ENCODE data around the gene CDC6. TPM values are rescaled to one million over a fixed set of nuclear protein-coding genes. Genes with fewer than 3 reads are reported as not detected.
"Not testable (repeated sequence)": the region's sequence is repeated elsewhere in the genome, so short reads cannot be mapped to it uniquely, and the experiment has no call there.

CDC6 gene
- total and polyA plus RNA-seq, 2 donors (not counting 3 experiments of a cell fraction or from before 2014, with no cell fraction given): 15.5 to 55.2 TPM

GRCh38 chr17:40304866-40305265, 17.2 kb downstream of the CDC6 start:
- H3K9ac ChIP-seq (replicated peaks; ENCODE audit: extremely low read depth, insufficient read depth, low read length); H2AFZ ChIP-seq (ENCODE audit: low read depth, low read length); H4K20me1 ChIP-seq (replicated peaks; ENCODE audit: control insufficient read depth, extremely low read depth, insufficient read depth, low read length); DNase-seq (ENCODE audit: low read depth, low spot score); FAIRE-seq; H3K4me2 ChIP-seq (ENCODE audit: insufficient read depth, low read length); dilution Hi-C loops (cut with MboI; ENCODE audit: extremely low pct_ligation_motif_present, low sequenced_read_pairs); H3K9me3 ChIP-seq (replicated peaks; ENCODE audit: control insufficient read depth, insufficient read depth, low read length); H3K36me3 ChIP-seq (ENCODE audit: control insufficient read depth in 2 of 2, extremely low read depth in 1 of 2, insufficient read depth in 2 of 2, low read length in 2 of 2); H3K27ac ChIP-seq (ENCODE audit: insufficient read depth, low read depth, low read length); H3K79me2 ChIP-seq (ENCODE audit: control insufficient read depth, insufficient read depth, low read length); BruUV-seq (replicated peaks); H3K9me1 ChIP-seq (replicated peaks; ENCODE audit: control insufficient read depth, extremely low read depth, insufficient read depth, low read length); H3K27me3 ChIP-seq (ENCODE audit: control insufficient read depth in 2 of 2, insufficient read depth in 2 of 2, low read length in 2 of 2); H3K4me3 ChIP-seq (replicated peaks in 1 of 3; ENCODE audit: insufficient read depth in 1 of 3, low read depth in 1 of 3, low read length in 3 of 3): not testable (repeated sequence)
- POLR2A ChIA-PET: interaction anchor here (0.5 kb wide), 1 partner anchor 65 kb away, joined by 3 read pairs; no protein-coding TSS in a partner anchor
- CTCF ChIA-PET: interaction anchor here (1.0 to 15.6 kb wide), 7 partner anchors 12 to 228 kb away, joined by 3 to 530 read pairs (median 35); partner anchors contain the start of gene GJD3
- peaks cover 28% of the 10 kb centered on the region for H3K4me1 ChIP-seq (ENCODE audit: control insufficient read depth, extremely low read depth, insufficient read depth, low read length)
- intact Hi-C loops (cut with micrococcal nuclease): loop anchor here (5.0 kb wide), 2 partner anchors 112 to 227 kb away; partner anchors contain the start of gene TOP2A

DNA sequence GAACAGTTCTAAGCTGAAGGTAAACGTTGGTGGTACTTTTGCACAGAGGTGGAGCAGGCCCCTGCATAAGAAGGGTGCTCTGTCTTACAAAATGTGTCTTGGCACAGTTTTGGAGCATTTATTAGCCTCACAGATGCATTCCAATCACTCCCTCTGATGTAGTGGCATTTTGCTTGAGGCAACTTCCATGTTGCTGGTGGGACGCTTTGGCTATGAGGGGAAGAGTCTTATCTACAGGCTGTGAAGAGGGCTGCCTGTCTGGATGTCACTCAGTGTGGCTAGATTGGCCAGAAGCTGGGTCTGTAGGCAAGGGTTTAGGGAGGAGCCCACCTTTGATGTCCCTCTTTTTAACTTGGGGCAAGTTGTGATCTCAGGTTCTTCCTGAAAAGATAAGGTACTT, 18.7 kb downstream of the CDC6 start:
- DNase-seq (ENCODE audit: low read depth, low spot score) (no peak), FAIRE-seq (no peak)
- H3K4me3 ChIP-seq (replicated peaks in 1 of 3; ENCODE audit: insufficient read depth in 1 of 3, low read depth in 1 of 3, low read length in 3 of 3): no peak overlapping the region
- POLR2A ChIA-PET: no interaction called here
- no peaks in the 10 kb centered on the region for H3K9me1 ChIP-seq (replicated peaks; ENCODE audit: control insufficient read depth, extremely low read depth, insufficient read depth, low read length)
- H3K4me1 ChIP-seq (ENCODE audit: control insufficient read depth, extremely low read depth, insufficient read depth, low read length): peaks cover 33% of the 10 kb centered on the region
- no TSS peak for BruUV-seq (replicated peaks)
- no peaks in the 10 kb centered on the region for H3K79me2 ChIP-seq (ENCODE audit: control insufficient read depth, insufficient read depth, low read length)
- H3K9ac ChIP-seq (replicated peaks; ENCODE audit: extremely low read depth, insufficient read depth, low read length): no peak overlapping the region
- CTCF ChIA-PET: interaction anchor here (0.8 to 15.6 kb wide), 7 partner anchors 11 to 230 kb away, joined by 3 to 530 read pairs (median 3); partner anchors contain the start of gene GJD3
- dilution Hi-C loops (cut with MboI; ENCODE audit: extremely low pct_ligation_motif_present, low sequenced_read_pairs) (no loop called here), intact Hi-C loops (cut with micrococcal nuclease) (no loop called here)
- H3K9me3 ChIP-seq (replicated peaks; ENCODE audit: control insufficient read depth, insufficient read depth, low read length): no peaks in the 10 kb centered on the region
- H3K36me3 ChIP-seq (ENCODE audit: control insufficient read depth in 2 of 2, extremely low read depth in 1 of 2, insufficient read depth in 2 of 2, low read length in 2 of 2): no peaks in the 10 kb centered on the region
- H2AFZ ChIP-seq (ENCODE audit: low read depth, low read length): no peak overlapping the region
- H3K4me2 ChIP-seq (ENCODE audit: insufficient read depth, low read length): no peak overlapping the region
- no peaks in the 10 kb centered on the region for H4K20me1 ChIP-seq (replicated peaks; ENCODE audit: control insufficient read depth, extremely low read depth, insufficient read depth, low read length)
- H3K27me3 ChIP-seq (ENCODE audit: control insufficient read depth in 2 of 2, insufficient read depth in 2 of 2, low read length in 2 of 2): no peaks in the 10 kb centered on the region
- no peak overlapping the region for H3K27ac ChIP-seq (ENCODE audit: insufficient read depth, low read depth, low read length)
- no peak for TF ChIP-seq JUN (IDR thresholded peaks at IDR 0.05; ENCODE audit: borderline replicate concordance, insufficient read depth, insufficient read length, low read depth)
- TF ChIP-seq MAX (IDR thresholded peaks at IDR 0.05; ENCODE audit: insufficient read depth, insufficient read length): no peak
- TF ChIP-seq MYC (IDR thresholded peaks at IDR 0.05; ENCODE audit: low read depth, low read length): no peak
- TF ChIP-seq EZH2 (IDR thresholded peaks at IDR 0.05; ENCODE audit: borderline replicate concordance, low read depth, low read length, severe bottlenecking): no peak
- TF ChIP-seq GATA2 (IDR thresholded peaks at IDR 0.05; ENCODE audit: insufficient read depth, insufficient read length, low read depth, low read length): no peak
- TF ChIP-seq, protein P1, sequence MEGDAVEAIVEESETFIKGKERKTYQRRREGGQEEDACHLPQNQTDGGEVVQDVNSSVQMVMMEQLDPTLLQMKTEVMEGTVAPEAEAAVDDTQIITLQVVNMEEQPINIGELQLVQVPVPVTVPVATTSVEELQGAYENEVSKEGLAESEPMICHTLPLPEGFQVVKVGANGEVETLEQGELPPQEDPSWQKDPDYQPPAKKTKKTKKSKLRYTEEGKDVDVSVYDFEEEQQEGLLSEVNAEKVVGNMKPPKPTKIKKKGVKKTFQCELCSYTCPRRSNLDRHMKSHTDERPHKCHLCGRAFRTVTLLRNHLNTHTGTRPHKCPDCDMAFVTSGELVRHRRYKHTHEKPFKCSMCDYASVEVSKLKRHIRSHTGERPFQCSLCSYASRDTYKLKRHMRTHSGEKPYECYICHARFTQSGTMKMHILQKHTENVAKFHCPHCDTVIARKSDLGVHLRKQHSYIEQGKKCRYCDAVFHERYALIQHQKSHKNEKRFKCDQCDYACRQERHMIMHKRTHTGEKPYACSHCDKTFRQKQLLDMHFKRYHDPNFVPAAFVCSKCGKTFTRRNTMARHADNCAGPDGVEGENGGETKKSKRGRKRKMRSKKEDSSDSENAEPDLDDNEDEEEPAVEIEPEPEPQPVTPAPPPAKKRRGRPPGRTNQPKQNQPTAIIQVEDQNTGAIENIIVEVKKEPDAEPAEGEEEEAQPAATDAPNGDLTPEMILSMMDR (IDR thresholded peaks at IDR 0.05; ENCODE audit: extremely low read depth in 1 of 2, insufficient read depth in 1 of 2, low read depth in 1 of 2, low read length in 2 of 2): no peak
- no peak for TF ChIP-seq FOS (IDR thresholded peaks at IDR 0.05; ENCODE audit: borderline replicate concordance, insufficient read depth, low read length)
- TF ChIP-seq POLR2AphosphoS5 (IDR thresholded peaks at IDR 0.05; ENCODE audit: insufficient read depth, low read depth, low read length): no peak
- TF ChIP-seq POLR2A (IDR thresholded peaks at IDR 0.05; ENCODE audit: low read depth, low read length): no peak

Data from endothelial cell of umbilical vein (primary cell).